NCI-H2227 treated with DMSO at 0.1 percent for 48 hours (cell line): ENCODE results near the gene IL23R.

ENCODE experiments used
- DNase-seq: peaks from one replicate; lab custom pipeline; 2025; lab: John Stamatoyannopoulos, UW

Gene IL23R

GRCh38 chr1:67307251-67308060 lies 141.2 kb downstream of the IL23R start, which contains the start of gene IL12RB2:
Gene IL12RB2 (plus strand): TSS chr1:67307873. CDS start chr1:67320369, 12,496 bp downstream.
- no peak for DNase-seq

- no peak for DNase-seq
These were observed 141.9 kb downstream of the IL23R start for GRCh38 chr1:67308136-67308535.
